HepG2 (cell line): ENCODE data around the gene JMJD1C. TPM values are rescaled to one million over a fixed set of nuclear protein-coding genes. Genes with fewer than 3 reads are reported as not detected.

Experiments
- ATAC-seq: fragments of 200-7000 bp; cut with Tn5 transposase; 3 replicates; pipeline ENCODE4 v1.9.1; 2020; ENCODE audit warnings: mild to moderate bottlenecking, moderate library complexity
- BruUV-seq: library from RNA; stranded (reverse); fragments of 400-500 nt; replicated peaks from 2 replicates; lab custom pipeline; 2021; lab: Mats Ljungman, UMichigan
- CTCF ChIA-PET: fragments of 300-600 bp; formaldehyde crosslinking; extraction: SDS; loops from one replicate; lab custom pipeline; 2021; ENCODE audit warnings: low total read pairs, inconsistent platforms, low intra/inter-chr PET ratio; lab: Yijun Ruan, JAX
- POLR2A ChIA-PET: fragments of 350-600 bp; sonication (Branson Sonifier 250); formaldehyde crosslinking; loops from one replicate; lab custom pipeline; 2020; ENCODE audit warnings: antibody characterized with exemption, inconsistent platforms; lab: Yijun Ruan, JAX
- DNase-seq: peaks from one replicate; pipeline ENCODE4 v3.0.0-alpha.2; 2015; ENCODE audit warnings: low spot score
- FAIRE-seq: peaks from 3 replicates; lab custom pipeline; 2011; peaks lifted over from hg19 to GRCh38; lab: Jason Lieb, UNC
- H2AFZ ChIP-seq: one replicate; pipeline ENCODE4 v1.6.1; 2011; ENCODE audit warnings: low read length, inconsistent platforms
- H3K27ac ChIP-seq: fragments of 300-600 bp; 3 replicates; pipeline ENCODE4 v1.8.0; 2011; ENCODE audit warnings: mixed run types, mild to moderate bottlenecking, mixed read lengths, low read length, inconsistent platforms; ENCODE audit not compliant: insufficient read depth; ENCODE audit errors: extremely low read length
- H3K27me3 ChIP-seq, 2 experiments: fragments of 200-600 bp in 1 of 2; 2 replicates in 1 of 2; 3 replicates in 1 of 2; pipeline versions ENCODE4 v1.6.0 to v1.8.0; 2011; ENCODE audit warnings: low read length in 2 of 2, mild to moderate bottlenecking in 2 of 2, moderate library complexity in 2 of 2, inconsistent platforms in 1 of 2; ENCODE audit not compliant: insufficient read depth in 2 of 2, control insufficient read depth in 1 of 2
- H3K36me3 ChIP-seq, 2 experiments: fragments of 200-600 bp in 1 of 2; replicated peaks in 1 of 2; 2 replicates in 1 of 2; 3 replicates in 1 of 2; pipeline versions ENCODE4 v1.5.1 to v1.8.0; 2011; ENCODE audit warnings: low read length in 2 of 2, inconsistent platforms in 1 of 2; ENCODE audit not compliant: insufficient read depth in 2 of 2, control insufficient read depth in 1 of 2
- H3K4me1 ChIP-seq: 2 replicates; pipeline ENCODE4 v1.5.1; 2012; ENCODE audit warnings: low read length, inconsistent platforms; ENCODE audit not compliant: insufficient read depth
- H3K4me2 ChIP-seq: 2 replicates; pipeline ENCODE4 v1.6.0; 2011; ENCODE audit warnings: low read depth, low read length, inconsistent platforms
- H3K4me3 ChIP-seq, 3 experiments: fragments of 200-600 bp in 1 of 3; sonication (generic), shearing (Covaris generic) in 1 of 3; replicated peaks in 1 of 3; 2 replicates each; pipeline ENCODE4 v1.5.1; 2011 to 2016; ENCODE audit warnings: low read length in 3 of 3, inconsistent platforms in 2 of 3, low read depth in 2 of 3, mild to moderate bottlenecking in 2 of 3, control low read depth in 1 of 3, mixed read lengths in 1 of 3; ENCODE audit not compliant: insufficient read depth in 1 of 3
- H3K79me2 ChIP-seq: one replicate; pipeline ENCODE4 v1.6.1; 2011; ENCODE audit warnings: low read length, inconsistent platforms; ENCODE audit not compliant: insufficient read depth
- H3K9ac ChIP-seq: 2 replicates; pipeline ENCODE4 v1.6.0; 2011; ENCODE audit warnings: mild to moderate bottlenecking, low read depth, low read length, inconsistent platforms; ENCODE audit not compliant: insufficient read depth
- H3K9me3 ChIP-seq: 2 replicates; pipeline ENCODE4 v1.5.1; 2012; ENCODE audit warnings: mild to moderate bottlenecking, low read length
- H4K20me1 ChIP-seq: 2 replicates; pipeline ENCODE4 v1.6.0; 2011; ENCODE audit warnings: inconsistent platforms, mild to moderate bottlenecking, low read length, moderate library complexity; ENCODE audit not compliant: insufficient read depth
- GATAD2A ChIP-seq: IDR thresholded peaks from 2 replicates; pipeline ENCODE4 v1.6.1; 2016
- ISX ChIP-seq: sonication (generic); formaldehyde crosslinking; conservative IDR thresholded peaks from 2 replicates; pipeline ENCODE4 v1.5.0; 2020; ENCODE audit warnings: missing genetic modification reagents
- JARID2 ChIP-seq: sonication (generic); formaldehyde crosslinking; IDR thresholded peaks from 2 replicates; pipeline ENCODE4 v1.8.1; 2023; ENCODE audit warnings: missing genetic modification reagents, inconsistent platforms; ENCODE audit not compliant: insufficient replicate concordance
- RFX3 ChIP-seq: IDR thresholded peaks from 2 replicates; pipeline ENCODE4 v1.6.1; 2016; ENCODE audit warnings: missing biosample characterization, missing genetic modification reagents
- SMC3 ChIP-seq: IDR thresholded peaks from 2 replicates; pipeline ENCODE4 v1.6.1; 2011; ENCODE audit warnings: low read length, improper control_type of control experiment
- SRY ChIP-seq: sonication (generic); formaldehyde crosslinking; IDR thresholded peaks from 2 replicates; pipeline ENCODE4 v1.8.0; 2022; ENCODE audit warnings: mild to moderate bottlenecking, missing genetic modification reagents
- ZNF607 ChIP-seq: sonication (generic); formaldehyde crosslinking; IDR thresholded peaks from 2 replicates; pipeline ENCODE4 v1.5.1; 2020; ENCODE audit warnings: missing genetic modification reagents, mild to moderate bottlenecking, borderline replicate concordance
- ZNF720 ChIP-seq: sonication (generic); formaldehyde crosslinking; IDR thresholded peaks from 2 replicates; pipeline ENCODE4 v1.4.0; 2020; ENCODE audit warnings: missing genetic modification reagents
- WGBS: methylation state at CpG from one replicate; pipeline ENCODE4 v1.1.6; 2017; ENCODE audit warnings: low lambda C conversion rate; 5-methylcytosine and 5-hydroxymethylcytosine counted together
- in situ Hi-C: cut with HindIII; loops from 2 replicates; pipeline ENCODE4 v1.10.0; 2017; ENCODE audit warnings: low pct_unique_long_range_greater_than_20kb; ENCODE audit not compliant: extremely low pct_ligation_motif_present
- intact Hi-C: fragments of 100-400 bp; cut with micrococcal nuclease; formaldehyde crosslinking; loops from one replicate; pipeline ENCODE4 v1.10.0; 2022; ENCODE audit not compliant: unreplicated experiment
- polyA plus RNA-seq, 8 experiments: library from polyadenylated mRNA; depleted of rRNA in 3 of 8; stranded (reverse) in 7 of 8; unstranded in 1 of 8; fragments of >200 nt; fragmentation: Illumina TruSeq in 4 of 8; extraction: Trizol in 4 of 8; gene quantifications; 2 replicates each; pipeline versions ENCODE4 v1.2.1 to v1.2.3, GENCODE V29; 2011 to 2016; ENCODE audit warnings: low read depth in 4 of 8, missing spikeins in 1 of 8, mixed read lengths in 1 of 8; ENCODE audit not compliant: insufficient read depth in 1 of 8
- total RNA-seq, 5 experiments: library from RNA; depleted of rRNA; stranded (reverse); fragments of >200 nt; fragmentation: Illumina TruSeq; extraction: Trizol; gene quantifications; 2 replicates each; pipeline ENCODE4 v1.2.3, GENCODE V29; 2016; ENCODE audit warnings: low read depth in 1 of 5

The JMJD1C gene
- total and polyA plus RNA-seq, 2 of the 13 experiments (the other 11 are each of a cell fraction or from before 2014, with no cell fraction given): 42.3 to 42.7 TPM

- no peak for FAIRE-seq
- Histone ChIP-seq H3K9me3 (no peaks in the 10 kb centered on the region), H3K27me3 (no peaks in the 10 kb centered on the region), H3K79me2 (peaks cover 88% of the 10 kb centered on the region), H2AFZ (no peak overlapping the region), H3K4me1 (peaks cover 39% of the 10 kb centered on the region), H4K20me1 (peaks cover 15% of the 10 kb centered on the region), H3K4me2 (no peak overlapping the region), H3K36me3 (no peaks in the 10 kb centered on the region), H3K9ac (no peak overlapping the region), H3K27ac (peak overlapping the region; percentile 0), H3K4me3 (no peak overlapping the region)
- no peak for DNase-seq
- BruUV-seq: no TSS peak
- ChIA-PET CTCF (no interaction called here), POLR2A (no interaction called here)
- in situ Hi-C loops: no loop called here
- TF ChIP-seq ZNF607 (CRISPR knock-in tag) (no peak), ISX (no peak)
- no peak; the same call in 2 of the 3 replicates for ATAC-seq
- 86% methylated on average over 3 of the region's 3 CpGs for WGBS
- intact Hi-C loops: no loop called here
Measured at GRCh38 chr10:63504145-63504881, 38.5 kb upstream of the JMJD1C start.

- no peak for ATAC-seq
- Histone ChIP-seq H4K20me1 (peaks cover 15% of the 10 kb centered on the region), H3K9me3 (no peaks in the 10 kb centered on the region), H3K36me3 (no peaks in the 10 kb centered on the region), H3K27ac (no peak overlapping the region), H3K79me2 (peaks cover 89% of the 10 kb centered on the region), H3K4me3 (no peak overlapping the region), H3K4me1 (peaks cover 48% of the 10 kb centered on the region), H3K9ac (no peak overlapping the region), H2AFZ (no peak overlapping the region), H3K4me2 (no peak overlapping the region), H3K27me3 (no peaks in the 10 kb centered on the region)
- BruUV-seq: no TSS peak
- DNase-seq: no peak
- in situ Hi-C loops: no loop called here
- 99% methylated on average over 4 of the region's 4 CpGs for WGBS
- TF ChIP-seq SRY (CRISPR knock-in tag): no peak
- TF ChIP-seq SMC3: no peak
- TF ChIP-seq GATAD2A: no peak
- TF ChIP-seq RFX3: no peak
- TF ChIP-seq JARID2 (CRISPR knock-in tag): no peak
- no peak for TF ChIP-seq ZNF720 (CRISPR knock-in tag)
- TF ChIP-seq, all 625 proteins: peak for 0
- ChIA-PET POLR2A (no interaction called here), CTCF (no interaction called here)
- intact Hi-C loops: no loop called here
- no peak for FAIRE-seq
Measured at GRCh38 chr10:63503395-63503794, 37.6 kb upstream of the JMJD1C start.
